Esophagus muscularis mucosa (tissue), 4 donors: ENCODE results near the gene GNA15.

Experiments used
- CTCF ChIP-seq, 3 experiments: fragments of 200-600 bp in 2 of 3; fragments of 450-650 bp in 1 of 3; sonication (generic) in 2 of 3; IDR thresholded peaks; one replicate each; pipeline ENCODE4 v1.5.1; 2017 to 2019; ENCODE audit warnings: antibody characterized with exemption in 3 of 3, mild to moderate bottlenecking in 2 of 3, moderate library complexity in 1 of 3
- EP300 ChIP-seq: sonication (generic); formaldehyde crosslinking; IDR thresholded peaks from one replicate; pipeline ENCODE4 v1.6.1; 2017; ENCODE audit warnings: antibody characterized with exemption
- POLR2A ChIP-seq: fragments of 450-650 bp; IDR thresholded peaks from one replicate; pipeline ENCODE4 v1.6.1; 2017; ENCODE audit warnings: antibody characterized with exemption, moderate library complexity, mild to moderate bottlenecking, low read depth
- POLR2AphosphoS5 ChIP-seq, 2 donors: sonication (generic); formaldehyde crosslinking; IDR thresholded peaks; one replicate each; pipeline ENCODE4 v1.6.1; 2017; ENCODE audit warnings: antibody characterized with exemption in 2 of 2

- TF ChIP-seq POLR2AphosphoS5 (IDR thresholded peaks at IDR 0.05): no peak
- TF ChIP-seq CTCF (IDR thresholded peaks at IDR 0.05): no peak
- TF ChIP-seq EP300: no peak
- TF ChIP-seq POLR2A: no peak
These were observed 30.0 kb upstream of the GNA15 start for GRCh38 chr19:3105641-3106508.
